ENCODE results near the gene TTC33. TPM values are rescaled to one million over a fixed set of nuclear protein-coding genes. Genes with fewer than 3 reads are reported as not detected.
A peak's percentile ranks its signal among the peaks of the same experiment; 100 is the strongest.

TTC33 gene
- total RNA-seq, 2 experiments from 2014 or later: 24.4 to 27.4 TPM

GRCh38 chr5:40478766-40479165 lies 277.0 kb downstream of the TTC33 start:
- CTCF ChIA-PET: interaction anchor here (0.6 to 1.1 kb wide), 2 partner anchors 14 to 480 kb away, joined by 3 read pairs; no protein-coding TSS in a partner anchor
- Mint-ChIP-seq H3K27ac (no peak overlapping the region), H3K9me3 (no peaks in the 10 kb centered on the region), H3K4me3 (no peak overlapping the region), H3K4me1 (ENCODE audit: low read depth) (peaks cover 34% of the 10 kb centered on the region), H3K36me3 (ENCODE audit: low read depth) (no peaks in the 10 kb centered on the region), H3K27me3 (ENCODE audit: low read depth) (no peaks in the 10 kb centered on the region)
- intact Hi-C loops (cut with micrococcal nuclease): no loop called here
- DNase-seq: no peak

GRCh38 chr5:40477856-40478546 lies 277.8 kb downstream of the TTC33 start:
- Mint-ChIP-seq H3K4me1 (ENCODE audit: low read depth) (peaks cover 28% of the 10 kb centered on the region), H3K36me3 (ENCODE audit: low read depth) (no peaks in the 10 kb centered on the region), H3K27me3 (ENCODE audit: low read depth) (no peaks in the 10 kb centered on the region), H3K27ac (no peak overlapping the region), H3K4me3 (no peak overlapping the region), H3K9me3 (no peaks in the 10 kb centered on the region)
- no peak for DNase-seq
- intact Hi-C loops (cut with micrococcal nuclease): no loop called here
- CTCF ChIA-PET: interaction anchor here (1.0 to 1.1 kb wide), 2 partner anchors 12 to 13 kb away, joined by 3 to 4 read pairs; no protein-coding TSS in a partner anchor

GRCh38 chr5:40475561-40475960 lies 280.2 kb downstream of the TTC33 start:
- CTCF ChIA-PET: interaction anchor here (0.8 to 1.5 kb wide), 2 partner anchors 10 to 25 kb away, joined by 3 to 4 read pairs; no protein-coding TSS in a partner anchor
- DNase-seq: no peak
- H3K4me3 Mint-ChIP-seq: no peak overlapping the region
- H3K36me3 Mint-ChIP-seq (ENCODE audit: low read depth): no peaks in the 10 kb centered on the region
- intact Hi-C loops (cut with micrococcal nuclease): no loop called here
- H3K27me3 Mint-ChIP-seq (ENCODE audit: low read depth): no peaks in the 10 kb centered on the region
- H3K9me3 Mint-ChIP-seq: peaks cover 2% of the 10 kb centered on the region
- no peak overlapping the region for H3K27ac Mint-ChIP-seq
- H3K4me1 Mint-ChIP-seq (ENCODE audit: low read depth): peaks cover 18% of the 10 kb centered on the region

- Mint-ChIP-seq H3K4me1 (ENCODE audit: low read depth) (peaks cover 5% of the 10 kb centered on the region), H3K4me3 (no peak overlapping the region)
Observed at GRCh38 chr5:40474250-40474649, 281.5 kb downstream of the TTC33 start.

GRCh38 chr5:40465416-40465815 lies 290.3 kb downstream of the TTC33 start:
- Mint-ChIP-seq H3K36me3 (ENCODE audit: low read depth) (peaks cover 5% of the 10 kb centered on the region), H3K4me3 (no peak overlapping the region), H3K27ac (no peak overlapping the region), H3K9me3 (peaks cover 15% of the 10 kb centered on the region), H3K4me1 (ENCODE audit: low read depth) (peaks cover 31% of the 10 kb centered on the region), H3K27me3 (ENCODE audit: low read depth) (no peaks in the 10 kb centered on the region)
- CTCF ChIA-PET: interaction anchor here (1.0 to 1.5 kb wide), 3 partner anchors 11 to 23 kb away, joined by 3 to 4 read pairs (median 3); no protein-coding TSS in a partner anchor
- intact Hi-C loops (cut with micrococcal nuclease): no loop called here
- DNase-seq: no peak

More at GRCh38 chr5:40474250-40474649, 281.5 kb downstream of the TTC33 start:
- no peak for DNase-seq
- intact Hi-C loops (cut with micrococcal nuclease): no loop called here
- CTCF ChIA-PET: interaction anchor here (1.7 kb wide), 1 partner anchor 32 kb away, joined by 4 read pairs; no protein-coding TSS in a partner anchor
- peaks cover 6% of the 10 kb centered on the region for H3K9me3 Mint-ChIP-seq
- no peaks in the 10 kb centered on the region for H3K27me3 Mint-ChIP-seq (ENCODE audit: low read depth)
- no peak overlapping the region for H3K27ac Mint-ChIP-seq
- H3K36me3 Mint-ChIP-seq (ENCODE audit: low read depth): no peaks in the 10 kb centered on the region

GRCh38 chr5:40464511-40464910 lies 291.2 kb downstream of the TTC33 start:
- H3K27ac Mint-ChIP-seq: peak overlapping the region; percentile 12
- H3K4me3 Mint-ChIP-seq: no peak overlapping the region
- peaks cover 31% of the 10 kb centered on the region for H3K4me1 Mint-ChIP-seq (ENCODE audit: low read depth)
- intact Hi-C loops (cut with micrococcal nuclease): no loop called here
- CTCF ChIA-PET: interaction anchor here (1.0 to 1.5 kb wide), 3 partner anchors 12 to 22 kb away, joined by 3 to 4 read pairs (median 3); no protein-coding TSS in a partner anchor
- no peak for DNase-seq
- H3K36me3 Mint-ChIP-seq (ENCODE audit: low read depth): peaks cover 6% of the 10 kb centered on the region
- no peaks in the 10 kb centered on the region for H3K27me3 Mint-ChIP-seq (ENCODE audit: low read depth)
- H3K9me3 Mint-ChIP-seq: peaks cover 13% of the 10 kb centered on the region

Other genes with a start within 250 kb of the TTC33 start
- gene PTGER4, start 76.0 kb downstream of the TTC33 start, total RNA-seq: 10 to 100 TPM; 83.8 to 86.3 TPM
- 10 to 100 TPM; 52.6 to 58.6 TPM for gene PRKAA1, start 42.4 kb upstream of the TTC33 start, total RNA-seq
- 1,000 to 10,000 TPM; 2,148 to 2,239 TPM for gene RPL37, start 79.3 kb upstream of the TTC33 start, total RNA-seq
- gene CARD6, start 85.4 kb upstream of the TTC33 start, total RNA-seq: 1 to 10 TPM; 1.3 to 1.4 TPM
- not detected for gene C7, start 153.5 kb upstream of the TTC33 start, total RNA-seq

Measured in activated naive CD4-positive, alpha-beta T cell treated with anti-CD3 and anti-CD28 coated beads for 36 hours (primary cell).